WTC11 (cell line): ENCODE data around the gene COQ2. TPM values are rescaled to one million over a fixed set of nuclear protein-coding genes. Genes with fewer than 3 reads are reported as not detected.
A peak's percentile ranks its signal among the peaks of the same experiment; 100 is the strongest.

ENCODE experiments used
- ATAC-seq: fragments of 200-7000 bp; cut with Tn5 transposase; 2 replicates; pipeline ENCODE4 v1.10.0; 2021; ENCODE audit warnings: mild to moderate bottlenecking, moderate library complexity
- CTCF ChIA-PET: fragments of 300-600 bp; sonication (Branson Sonifier 250); formaldehyde crosslinking; loops from one replicate; lab custom pipeline; 2021; ENCODE audit warnings: antibody characterized with exemption; lab: Charles Lee
- POLR2A ChIA-PET: fragments of 350-600 bp; sonication (Branson Sonifier 250); formaldehyde crosslinking; loops from one replicate; lab custom pipeline; 2021; ENCODE audit warnings: antibody characterized with exemption; lab: Charles Lee
- DNase-seq: peaks from one replicate; pipeline ENCODE4 v3.0.0; 2021; ENCODE audit warnings: low spot score
- H3K27ac Mint-ChIP-seq: 2 replicates; pipeline ENCODE4 v1.8.0; 2021; ENCODE audit warnings: mixed read lengths
- H3K27me3 Mint-ChIP-seq: 2 replicates; pipeline ENCODE4 v1.8.0; 2021; ENCODE audit warnings: low read depth, mild to moderate bottlenecking, moderate library complexity, mixed read lengths
- H3K36me3 Mint-ChIP-seq: 2 replicates; pipeline ENCODE4 v1.8.0; 2021; ENCODE audit warnings: mixed read lengths
- H3K4me1 Mint-ChIP-seq: 2 replicates; pipeline ENCODE4 v1.8.0; 2022; ENCODE audit warnings: mixed read lengths
- H3K4me3 Mint-ChIP-seq: 2 replicates; pipeline ENCODE4 v1.8.0; 2021; ENCODE audit warnings: mild to moderate bottlenecking, moderate library complexity, mixed read lengths
- H3K9me3 Mint-ChIP-seq: 2 replicates; pipeline ENCODE4 v1.8.0; 2021; ENCODE audit warnings: mixed read lengths
- CREB1 ChIP-seq: sonication (generic); formaldehyde crosslinking; IDR thresholded peaks from 2 replicates; pipeline ENCODE4 v1.8.0; 2023; ENCODE audit warnings: mild to moderate bottlenecking, missing genetic modification reagents
- FOXP1 ChIP-seq: sonication (generic); formaldehyde crosslinking; IDR thresholded peaks from 2 replicates; pipeline ENCODE4 v1.8.0; 2022; ENCODE audit warnings: missing genetic modification reagents, mild to moderate bottlenecking, moderate library complexity, borderline replicate concordance
- MYBL2 ChIP-seq: sonication (generic); formaldehyde crosslinking; IDR thresholded peaks from 2 replicates; pipeline ENCODE4 v1.8.1; 2023; ENCODE audit warnings: mild to moderate bottlenecking, moderate library complexity, missing genetic modification reagents
- NFE2L1 ChIP-seq: sonication (generic); formaldehyde crosslinking; IDR thresholded peaks from 2 replicates; pipeline ENCODE4 v1.8.1; 2023; ENCODE audit warnings: missing genetic modification reagents
- PREB ChIP-seq: sonication (generic); formaldehyde crosslinking; IDR thresholded peaks from 2 replicates; pipeline ENCODE4 v1.8.1; 2022; ENCODE audit warnings: mild to moderate bottlenecking, missing genetic modification reagents, moderate library complexity, borderline replicate concordance
- RELA ChIP-seq: sonication (generic); formaldehyde crosslinking; IDR thresholded peaks from 2 replicates; pipeline ENCODE4 v1.8.1; 2022; ENCODE audit warnings: missing genetic modification reagents, mild to moderate bottlenecking, borderline replicate concordance
- SP1 ChIP-seq: sonication (generic); formaldehyde crosslinking; conservative IDR thresholded peaks from 2 replicates; pipeline ENCODE4 v1.8.1; 2022; ENCODE audit warnings: missing genetic modification reagents
- TEAD1 ChIP-seq: sonication (generic); formaldehyde crosslinking; IDR thresholded peaks from 2 replicates; pipeline ENCODE4 v1.8.0; 2022; ENCODE audit warnings: mild to moderate bottlenecking, missing genetic modification reagents
- TP53 ChIP-seq: sonication (generic); formaldehyde crosslinking; IDR thresholded peaks from 2 replicates; pipeline ENCODE4 v1.8.1; 2023; ENCODE audit warnings: mild to moderate bottlenecking, missing genetic modification reagents
- ZBTB21 ChIP-seq: sonication (generic); formaldehyde crosslinking; IDR thresholded peaks from 2 replicates; pipeline ENCODE4 v1.8.1; 2023; ENCODE audit warnings: mild to moderate bottlenecking, missing genetic modification reagents, borderline replicate concordance
- ZNF138 ChIP-seq: sonication (generic); formaldehyde crosslinking; conservative IDR thresholded peaks from 2 replicates; pipeline ENCODE4 v1.8.1; 2022; ENCODE audit warnings: mild to moderate bottlenecking, moderate library complexity, missing genetic modification reagents
- ZNF416 ChIP-seq: fragments of 250-450 bp; sonication (Bioruptor Pico); IDR thresholded peaks from 2 replicates; pipeline ENCODE4 v1.9.0; 2021; ENCODE audit warnings: mild to moderate bottlenecking, inconsistent platforms
- ZNF423 ChIP-seq: fragments of 250-450 bp; sonication (Bioruptor Pico); IDR thresholded peaks from 2 replicates; pipeline ENCODE4 v2.1.2; 2022; ENCODE audit warnings: mild to moderate bottlenecking, moderate library complexity
- ZNF512 ChIP-seq: sonication (generic); formaldehyde crosslinking; IDR thresholded peaks from 2 replicates; pipeline ENCODE4 v1.8.1; 2022; ENCODE audit warnings: missing genetic modification reagents, borderline replicate concordance
- total RNA-seq: library from RNA; stranded (reverse); gene quantifications from 3 replicates; pipeline ENCODE4 v1.2.3, GENCODE V29; 2021
- TF ChIP-seq, protein P1 (sequence below): fragments of 200-600 bp; IDR thresholded peaks from 2 replicates; pipeline ENCODE4 v1.8.0; 2022; ENCODE audit warnings: antibody characterized with exemption
- TF ChIP-seq, protein P2 (sequence below): sonication (generic); formaldehyde crosslinking; IDR thresholded peaks from 2 replicates; pipeline ENCODE4 v1.8.1; 2023; ENCODE audit warnings: mild to moderate bottlenecking, missing genetic modification reagents
- TF ChIP-seq, protein P3 (sequence below): sonication (generic); formaldehyde crosslinking; IDR thresholded peaks from 2 replicates; pipeline ENCODE4 v1.8.0; 2022; ENCODE audit warnings: mild to moderate bottlenecking, missing genetic modification reagents
- TF ChIP-seq, protein P4 (sequence below): sonication (generic); formaldehyde crosslinking; IDR thresholded peaks from 2 replicates; pipeline ENCODE4 v1.8.1; 2022; ENCODE audit warnings: low read depth, missing genetic modification reagents, borderline replicate concordance

The COQ2 gene
- total RNA-seq, 1 experiment from 2014 or later: 21.6 TPM

- TF ChIP-seq, protein P1, sequence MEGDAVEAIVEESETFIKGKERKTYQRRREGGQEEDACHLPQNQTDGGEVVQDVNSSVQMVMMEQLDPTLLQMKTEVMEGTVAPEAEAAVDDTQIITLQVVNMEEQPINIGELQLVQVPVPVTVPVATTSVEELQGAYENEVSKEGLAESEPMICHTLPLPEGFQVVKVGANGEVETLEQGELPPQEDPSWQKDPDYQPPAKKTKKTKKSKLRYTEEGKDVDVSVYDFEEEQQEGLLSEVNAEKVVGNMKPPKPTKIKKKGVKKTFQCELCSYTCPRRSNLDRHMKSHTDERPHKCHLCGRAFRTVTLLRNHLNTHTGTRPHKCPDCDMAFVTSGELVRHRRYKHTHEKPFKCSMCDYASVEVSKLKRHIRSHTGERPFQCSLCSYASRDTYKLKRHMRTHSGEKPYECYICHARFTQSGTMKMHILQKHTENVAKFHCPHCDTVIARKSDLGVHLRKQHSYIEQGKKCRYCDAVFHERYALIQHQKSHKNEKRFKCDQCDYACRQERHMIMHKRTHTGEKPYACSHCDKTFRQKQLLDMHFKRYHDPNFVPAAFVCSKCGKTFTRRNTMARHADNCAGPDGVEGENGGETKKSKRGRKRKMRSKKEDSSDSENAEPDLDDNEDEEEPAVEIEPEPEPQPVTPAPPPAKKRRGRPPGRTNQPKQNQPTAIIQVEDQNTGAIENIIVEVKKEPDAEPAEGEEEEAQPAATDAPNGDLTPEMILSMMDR: no peak
- TF ChIP-seq RELA (CRISPR knock-in tag): no peak; the same call in 1 of the 2 replicates
- TF ChIP-seq CREB1: no peak
- TF ChIP-seq TEAD1 (CRISPR knock-in tag): peak; percentile 81
- no peak for TF ChIP-seq ZNF138 (CRISPR knock-in tag)
- no peak for TF ChIP-seq NFE2L1 (CRISPR knock-in tag)
- peak; percentile 65 for TF ChIP-seq ZNF423 (CRISPR knock-in tag)
- peak; percentile 63; the same call in 1 of the 2 replicates for TF ChIP-seq ZNF416
- peak; percentile 78; the same call in 1 of the 2 replicates for TF ChIP-seq TP53 (CRISPR knock-in tag)
- TF ChIP-seq ZNF512 (CRISPR knock-in tag): no peak
- TF ChIP-seq, protein P2, sequence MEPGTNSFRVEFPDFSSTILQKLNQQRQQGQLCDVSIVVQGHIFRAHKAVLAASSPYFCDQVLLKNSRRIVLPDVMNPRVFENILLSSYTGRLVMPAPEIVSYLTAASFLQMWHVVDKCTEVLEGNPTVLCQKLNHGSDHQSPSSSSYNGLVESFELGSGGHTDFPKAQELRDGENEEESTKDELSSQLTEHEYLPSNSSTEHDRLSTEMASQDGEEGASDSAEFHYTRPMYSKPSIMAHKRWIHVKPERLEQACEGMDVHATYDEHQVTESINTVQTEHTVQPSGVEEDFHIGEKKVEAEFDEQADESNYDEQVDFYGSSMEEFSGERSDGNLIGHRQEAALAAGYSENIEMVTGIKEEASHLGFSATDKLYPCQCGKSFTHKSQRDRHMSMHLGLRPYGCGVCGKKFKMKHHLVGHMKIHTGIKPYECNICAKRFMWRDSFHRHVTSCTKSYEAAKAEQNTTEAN (CRISPR knock-in tag): no peak
- TF ChIP-seq FOXP1 (CRISPR knock-in tag): peak; percentile 79; the same call in 1 of the 2 replicates
- TF ChIP-seq, protein P3, sequence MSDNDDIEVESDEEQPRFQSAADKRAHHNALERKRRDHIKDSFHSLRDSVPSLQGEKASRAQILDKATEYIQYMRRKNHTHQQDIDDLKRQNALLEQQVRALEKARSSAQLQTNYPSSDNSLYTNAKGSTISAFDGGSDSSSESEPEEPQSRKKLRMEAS: peak; percentile 14; the same call in 1 of the 2 replicates
- 0 out of 2 replicates have a peak, but pooled peaks have one; percentile 69 for TF ChIP-seq ZBTB21 (CRISPR knock-in tag)
- no peak for TF ChIP-seq PREB (CRISPR knock-in tag)
- peak; percentile 69 for TF ChIP-seq SP1
- TF ChIP-seq, protein P4, sequence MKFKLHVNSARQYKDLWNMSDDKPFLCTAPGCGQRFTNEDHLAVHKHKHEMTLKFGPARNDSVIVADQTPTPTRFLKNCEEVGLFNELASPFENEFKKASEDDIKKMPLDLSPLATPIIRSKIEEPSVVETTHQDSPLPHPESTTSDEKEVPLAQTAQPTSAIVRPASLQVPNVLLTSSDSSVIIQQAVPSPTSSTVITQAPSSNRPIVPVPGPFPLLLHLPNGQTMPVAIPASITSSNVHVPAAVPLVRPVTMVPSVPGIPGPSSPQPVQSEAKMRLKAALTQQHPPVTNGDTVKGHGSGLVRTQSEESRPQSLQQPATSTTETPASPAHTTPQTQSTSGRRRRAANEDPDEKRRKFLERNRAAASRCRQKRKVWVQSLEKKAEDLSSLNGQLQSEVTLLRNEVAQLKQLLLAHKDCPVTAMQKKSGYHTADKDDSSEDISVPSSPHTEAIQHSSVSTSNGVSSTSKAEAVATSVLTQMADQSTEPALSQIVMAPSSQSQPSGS: no peak
Observed at GRCh38 chr4:83284193-83285054, at the start of gene COQ2 (continued).

DNA sequence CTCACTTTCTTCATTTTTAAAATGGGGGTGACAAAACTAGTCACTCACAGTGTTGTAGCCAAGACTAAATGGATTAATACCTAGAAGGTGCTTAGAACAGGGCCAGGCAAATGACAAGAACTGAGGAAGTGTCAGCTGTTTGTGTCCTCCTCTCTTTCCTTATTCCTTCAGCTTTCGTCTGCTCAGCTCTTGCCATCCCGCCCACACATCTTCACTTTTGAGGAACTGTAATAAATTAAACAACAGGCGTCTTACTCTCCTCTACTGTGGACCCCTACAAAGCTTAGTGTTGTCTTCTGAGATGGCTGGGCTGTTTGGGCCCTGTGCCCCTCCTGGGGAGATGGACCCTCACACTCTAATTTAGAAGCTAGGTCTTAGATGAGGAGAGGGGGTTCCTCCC is 47.4 kb upstream of the COQ2 start:
- TF ChIP-seq MYBL2 (CRISPR knock-in tag): no peak
- ATAC-seq (no peak), DNase-seq (no peak)
- Mint-ChIP-seq H3K9me3 (no peaks in the 10 kb centered on the region), H3K36me3 (no peaks in the 10 kb centered on the region), H3K27me3 (peaks cover 64% of the 10 kb centered on the region), H3K4me3 (no peak overlapping the region), H3K4me1 (peaks cover 16% of the 10 kb centered on the region), H3K27ac (no peak overlapping the region)
- CTCF ChIA-PET: interaction anchor here (0.6 to 1.2 kb wide), 2 partner anchors 48 to 71 kb away, joined by 3 read pairs; partner anchors contain the start of gene COQ2
- POLR2A ChIA-PET: no interaction called here
